Upper lobe of left lung (tissue), 4 donors: ENCODE results near the gene SMIM14.

Experiments
- CTCF ChIP-seq, 6 experiments: fragments of 450-650 bp in 4 of 6; fragments of 200-600 bp in 2 of 6; sonication (generic) in 2 of 6; IDR thresholded peaks; one replicate each; pipeline ENCODE4 v1.5.1; 2016 to 2019; ENCODE audit warnings: antibody characterized with exemption in 6 of 6
- POLR2A ChIP-seq, 4 donors: fragments of 450-650 bp; IDR thresholded peaks; one replicate each; pipeline ENCODE4 v1.5.1; 2016 to 2017; ENCODE audit warnings: antibody characterized with exemption in 4 of 4, mild to moderate bottlenecking in 2 of 4
- POLR2AphosphoS5 ChIP-seq, 2 donors: sonication (generic); formaldehyde crosslinking; IDR thresholded peaks; one replicate each; pipeline ENCODE4 v1.5.1; 2017; ENCODE audit warnings: antibody characterized with exemption in 2 of 2

GRCh38 chr4:39626913-39627312 is 11.8 kb downstream of the SMIM14 start:
- TF ChIP-seq CTCF (IDR thresholded peaks at IDR 0.05) = no peak
- TF ChIP-seq POLR2AphosphoS5 (IDR thresholded peaks at IDR 0.05) = no peak
- TF ChIP-seq POLR2A (IDR thresholded peaks at IDR 0.05) = no peak
